ENCODE measurements around the gene EPN1. TPM values are rescaled to one million over a fixed set of nuclear protein-coding genes. Genes with fewer than 3 reads are reported as not detected.

The EPN1 gene
- total and polyA plus RNA-seq, 9 of the 15 experiments (the other 6 are each of a cell fraction or from before 2014, with no cell fraction given) = 0.08 to 138 (median 12.7) TPM

GRCh38 chr19:55643003-55643886 lies 31.8 kb upstream of the EPN1 start, which contains the start of gene ZNF581 (continued):
- TF ChIP-seq, protein P1, sequence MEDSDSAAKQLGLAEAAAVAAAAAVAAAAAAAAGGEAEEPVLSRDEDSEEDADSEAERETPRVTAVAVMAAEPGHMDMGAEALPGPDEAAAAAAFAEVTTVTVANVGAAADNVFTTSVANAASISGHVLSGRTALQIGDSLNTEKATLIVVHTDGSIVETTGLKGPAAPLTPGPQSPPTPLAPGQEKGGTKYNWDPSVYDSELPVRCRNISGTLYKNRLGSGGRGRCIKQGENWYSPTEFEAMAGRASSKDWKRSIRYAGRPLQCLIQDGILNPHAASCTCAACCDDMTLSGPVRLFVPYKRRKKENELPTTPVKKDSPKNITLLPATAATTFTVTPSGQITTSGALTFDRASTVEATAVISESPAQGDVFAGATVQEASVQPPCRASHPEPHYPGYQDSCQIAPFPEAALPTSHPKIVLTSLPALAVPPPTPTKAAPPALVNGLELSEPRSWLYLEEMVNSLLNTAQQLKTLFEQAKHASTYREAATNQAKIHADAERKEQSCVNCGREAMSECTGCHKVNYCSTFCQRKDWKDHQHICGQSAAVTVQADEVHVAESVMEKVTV (CRISPR knock-in tag; IDR thresholded peaks at IDR 0.05) = 0 out of 2 replicates have a peak, but pooled peaks have one; percentile 18
- TF ChIP-seq ILK (tag; IDR thresholded peaks at IDR 0.05; ENCODE audit: borderline replicate concordance, low read depth) (no peak), SREBF2 (CRISPR knock-in tag; IDR thresholded peaks at IDR 0.05) (no peak), ZNF644 (tag; IDR thresholded peaks at IDR 0.05; ENCODE audit: low read depth) (no peak), NUFIP1 (IDR thresholded peaks at IDR 0.05; ENCODE audit: partially characterized antibody) (no peak), PHF20 (IDR thresholded peaks at IDR 0.05; ENCODE audit: partially characterized antibody) (peak; percentile 93), DIDO1 (tag; IDR thresholded peaks at IDR 0.05; ENCODE audit: low read depth) (peak; percentile 92), RCOR1 (IDR thresholded peaks at IDR 0.05; ENCODE audit: borderline replicate concordance in 1 of 2, low read depth in 2 of 2, low read length in 2 of 2) (peak in 1 of 2 experiments; percentile 17; a peak in 2 of 4 replicates), RFX7 (CRISPR knock-in tag; IDR thresholded peaks at IDR 0.05) (no peak), KAT2B (IDR thresholded peaks at IDR 0.05; ENCODE audit: low read depth, low read length) (no peak), NFIX (CRISPR knock-in tag; IDR thresholded peaks at IDR 0.05; ENCODE audit: low read depth) (no peak), NR4A1 (CRISPR knock-in tag; IDR thresholded peaks at IDR 0.05) (no peak), NR4A1 (tag; IDR thresholded peaks at IDR 0.05) (no peak), PCBP1 (IDR thresholded peaks at IDR 0.05; ENCODE audit: low read depth, low read length, poor library complexity, severe bottlenecking) (peak; percentile 62), POLR2A (conservative IDR thresholded peaks at IDR 0.05) (peak; percentile 68), SUPT5H (IDR thresholded peaks at IDR 0.05) (peak; percentile 68)
- TF ChIP-seq, protein P2, sequence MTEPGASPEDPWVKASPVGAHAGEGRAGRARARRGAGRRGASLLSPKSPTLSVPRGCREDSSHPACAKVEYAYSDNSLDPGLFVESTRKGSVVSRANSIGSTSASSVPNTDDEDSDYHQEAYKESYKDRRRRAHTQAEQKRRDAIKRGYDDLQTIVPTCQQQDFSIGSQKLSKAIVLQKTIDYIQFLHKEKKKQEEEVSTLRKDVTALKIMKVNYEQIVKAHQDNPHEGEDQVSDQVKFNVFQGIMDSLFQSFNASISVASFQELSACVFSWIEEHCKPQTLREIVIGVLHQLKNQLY (CRISPR knock-in tag; conservative IDR thresholded peaks at IDR 0.05) = no peak
- TF ChIP-seq, protein P3, sequence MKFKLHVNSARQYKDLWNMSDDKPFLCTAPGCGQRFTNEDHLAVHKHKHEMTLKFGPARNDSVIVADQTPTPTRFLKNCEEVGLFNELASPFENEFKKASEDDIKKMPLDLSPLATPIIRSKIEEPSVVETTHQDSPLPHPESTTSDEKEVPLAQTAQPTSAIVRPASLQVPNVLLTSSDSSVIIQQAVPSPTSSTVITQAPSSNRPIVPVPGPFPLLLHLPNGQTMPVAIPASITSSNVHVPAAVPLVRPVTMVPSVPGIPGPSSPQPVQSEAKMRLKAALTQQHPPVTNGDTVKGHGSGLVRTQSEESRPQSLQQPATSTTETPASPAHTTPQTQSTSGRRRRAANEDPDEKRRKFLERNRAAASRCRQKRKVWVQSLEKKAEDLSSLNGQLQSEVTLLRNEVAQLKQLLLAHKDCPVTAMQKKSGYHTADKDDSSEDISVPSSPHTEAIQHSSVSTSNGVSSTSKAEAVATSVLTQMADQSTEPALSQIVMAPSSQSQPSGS (CRISPR knock-in tag; IDR thresholded peaks at IDR 0.05) = no peak
